Fibroblast of skin of right biceps (primary cell): ENCODE data around the gene RTP1.
A peak's percentile ranks its signal among the peaks of the same experiment; 100 is the strongest.
"Not testable (repeated sequence)": the region's sequence is repeated elsewhere in the genome, so short reads cannot be mapped to it uniquely, and the experiment has no call there.

Source experiments
- DNase-seq: peaks from one replicate; pipeline ENCODE4 v3.0.0-alpha.2; 2013

Gene RTP1

GRCh38 chr3:187199463-187200050, 2.3 kb downstream of the RTP1 start:
- DNase-seq, result not testable (repeated sequence)

GRCh38 chr3:187205683-187206082, 8.4 kb downstream of the RTP1 start:
- DNase-seq, result no peak

- DNase-seq, result no peak
Measured at GRCh38 chr3:187207062-187207461, 9.8 kb downstream of the RTP1 start.

- DNase-seq, result no peak
Measured at GRCh38 chr3:187207624-187208023, 10.3 kb downstream of the RTP1 start.

- peak; percentile 60 for DNase-seq
Measured at GRCh38 chr3:187208159-187208558, 10.9 kb downstream of the RTP1 start.

GRCh38 chr3:187209491-187209890, 12.2 kb downstream of the RTP1 start:
- DNase-seq, result no peak

- no peak for DNase-seq
Measured at GRCh38 chr3:187210091-187210490, 12.8 kb downstream of the RTP1 start.

- peak; percentile 74 for DNase-seq
Measured at GRCh38 chr3:187210545-187211327, 13.4 kb downstream of the RTP1 start.

GRCh38 chr3:187211532-187212195, 14.4 kb downstream of the RTP1 start:
- peak; percentile 27 for DNase-seq

- no peak for DNase-seq
Measured at GRCh38 chr3:187212196-187212545, 14.9 kb downstream of the RTP1 start.

GRCh38 chr3:187212705-187213104, 15.4 kb downstream of the RTP1 start:
- DNase-seq, result no peak

- DNase-seq, result no peak
Measured at GRCh38 chr3:187213616-187214015, 16.3 kb downstream of the RTP1 start.

GRCh38 chr3:187215460-187215859, 18.2 kb downstream of the RTP1 start:
- DNase-seq, result no peak

- DNase-seq, result no peak
Measured at GRCh38 chr3:187222801-187223200, 25.5 kb downstream of the RTP1 start.

- no peak for DNase-seq
Measured at GRCh38 chr3:187223799-187224198, 26.5 kb downstream of the RTP1 start.

GRCh38 chr3:187227658-187228258, 30.5 kb downstream of the RTP1 start:
- peak; percentile 67 for DNase-seq

GRCh38 chr3:187228740-187229139, 31.5 kb downstream of the RTP1 start:
- DNase-seq, result no peak

GRCh38 chr3:187230011-187230410, 32.7 kb downstream of the RTP1 start:
- no peak for DNase-seq

- no peak for DNase-seq
Measured at GRCh38 chr3:187236962-187237361, 39.7 kb downstream of the RTP1 start.

- DNase-seq, result no peak
Measured at GRCh38 chr3:187237741-187238140, 40.5 kb downstream of the RTP1 start.

- no peak for DNase-seq
Measured at GRCh38 chr3:187238239-187238638, 41.0 kb downstream of the RTP1 start.

- peak; percentile 36 for DNase-seq
Measured at GRCh38 chr3:187238835-187239234, 41.5 kb downstream of the RTP1 start.

GRCh38 chr3:187242435-187242834, 45.1 kb downstream of the RTP1 start:
- DNase-seq, result no peak

- no peak for DNase-seq
Measured at GRCh38 chr3:187242900-187243299, 45.6 kb downstream of the RTP1 start.
